Astrocyte (in vitro differentiated cells and primary cell): ENCODE data around the gene PCARE. TPM values are rescaled to one million over a fixed set of nuclear protein-coding genes. Genes with fewer than 3 reads are reported as not detected.

Source experiments
- DNase-seq: peaks from one replicate; pipeline ENCODE4 v3.0.0-alpha.2; 2010; ENCODE audit warnings: low read depth
- FAIRE-seq: peaks from 2 replicates; lab custom pipeline; 2011; peaks lifted over from hg19 to GRCh38; lab: Jason Lieb, UNC
- H2AFZ ChIP-seq: 2 replicates; pipeline ENCODE4 v1.6.0; 2012; ENCODE audit warnings: low read depth, low read length, inconsistent platforms
- H3K27ac ChIP-seq: 2 replicates; pipeline ENCODE4 v1.5.1; 2011; ENCODE audit warnings: low read depth, low read length, inconsistent platforms
- H3K27me3 ChIP-seq: 2 replicates; pipeline ENCODE4 v1.6.0; 2011; ENCODE audit warnings: low read length, inconsistent platforms; ENCODE audit not compliant: insufficient read depth
- H3K36me3 ChIP-seq: 2 replicates; pipeline ENCODE4 v1.5.1; 2011; ENCODE audit warnings: low read length, inconsistent platforms; ENCODE audit not compliant: insufficient read depth
- H3K4me1 ChIP-seq: 2 replicates; pipeline ENCODE4 v1.5.1; 2011; ENCODE audit warnings: low read length, inconsistent platforms; ENCODE audit not compliant: insufficient read depth
- H3K4me2 ChIP-seq: 2 replicates; pipeline ENCODE4 v1.6.0; 2012; ENCODE audit warnings: low read length, inconsistent platforms
- H3K4me3 ChIP-seq: 2 replicates; pipeline ENCODE4 v1.5.1; 2011; ENCODE audit warnings: low read depth, mild to moderate bottlenecking, low read length, inconsistent platforms; ENCODE audit not compliant: insufficient read depth
- H3K79me2 ChIP-seq: 2 replicates; pipeline ENCODE4 v1.6.0; 2012; ENCODE audit warnings: mild to moderate bottlenecking, low read length, inconsistent platforms; ENCODE audit not compliant: insufficient read depth
- H3K9ac ChIP-seq: 2 replicates; pipeline ENCODE4 v1.6.0; 2012; ENCODE audit warnings: mild to moderate bottlenecking, low read length, inconsistent platforms
- H3K9me3 ChIP-seq: 2 replicates; pipeline ENCODE4 v1.5.1; 2012; ENCODE audit warnings: low read depth, mild to moderate bottlenecking, low read length, inconsistent platforms; ENCODE audit not compliant: insufficient read depth
- H4K20me1 ChIP-seq: 2 replicates; pipeline ENCODE4 v1.6.0; 2012; ENCODE audit warnings: low read length, inconsistent platforms; ENCODE audit not compliant: insufficient read depth
- H3K27ac Mint-ChIP-seq: one replicate; pipeline ENCODE4 v1.8.0; 2021; ENCODE audit warnings: mild to moderate bottlenecking, mixed read lengths; ENCODE audit not compliant: unreplicated experiment
- H3K27me3 Mint-ChIP-seq: one replicate; pipeline ENCODE4 v1.8.0; 2021; ENCODE audit warnings: low read depth, mixed read lengths; ENCODE audit not compliant: unreplicated experiment
- H3K36me3 Mint-ChIP-seq: one replicate; pipeline ENCODE4 v1.8.0; 2021; ENCODE audit warnings: low read depth, mixed read lengths; ENCODE audit not compliant: unreplicated experiment
- H3K4me1 Mint-ChIP-seq: one replicate; pipeline ENCODE4 v1.8.0; 2021; ENCODE audit warnings: low read depth, mixed read lengths; ENCODE audit not compliant: unreplicated experiment
- H3K4me3 Mint-ChIP-seq: one replicate; pipeline ENCODE4 v1.8.0; 2021; ENCODE audit warnings: mild to moderate bottlenecking, moderate library complexity, mixed read lengths; ENCODE audit not compliant: unreplicated experiment
- H3K9me3 Mint-ChIP-seq: one replicate; pipeline ENCODE4 v1.8.0; 2021; ENCODE audit warnings: mild to moderate bottlenecking, mixed read lengths; ENCODE audit not compliant: unreplicated experiment
- CTCF ChIP-seq: IDR thresholded peaks from 2 replicates; pipeline ENCODE4 v1.5.1; 2011; ENCODE audit warnings: low read depth, mild to moderate bottlenecking, inconsistent platforms, low read length, moderate library complexity; ENCODE audit not compliant: insufficient read depth
- EZH2 ChIP-seq: IDR thresholded peaks from 2 replicates; pipeline ENCODE4 v1.6.1; 2012; ENCODE audit warnings: mild to moderate bottlenecking, low read length, inconsistent platforms; ENCODE audit not compliant: insufficient read depth
- total RNA-seq: library from RNA; stranded (reverse); gene quantifications from 2 replicates; pipeline ENCODE4 v1.2.1, GENCODE V29; 2021

PCARE gene
- total RNA-seq, 1 donor from 2014 or later: not detected

GRCh38 chr2:29061616-29062015 is 12.7 kb downstream of the PCARE start:
- Histone ChIP-seq H3K9me3 (no peaks in the 10 kb centered on the region), H3K4me1 (peaks cover 12% of the 10 kb centered on the region), H2AFZ (no peak overlapping the region), H3K79me2 (no peaks in the 10 kb centered on the region), H3K36me3 (no peaks in the 10 kb centered on the region), H3K4me2 (no peak overlapping the region), H3K9ac (no peak overlapping the region), H4K20me1 (no peaks in the 10 kb centered on the region), H3K4me3 (no peak overlapping the region), H3K27me3 (no peaks in the 10 kb centered on the region), H3K27ac (no peak overlapping the region)
- Mint-ChIP-seq H3K36me3 (no peaks in the 10 kb centered on the region), H3K9me3 (no peaks in the 10 kb centered on the region), H3K4me1 (peaks cover 6% of the 10 kb centered on the region), H3K27me3 (peaks cover 22% of the 10 kb centered on the region), H3K27ac (no peak overlapping the region), H3K4me3 (no peak overlapping the region)
- no peak for TF ChIP-seq EZH2
- DNase-seq: no peak
- no peak for FAIRE-seq

GRCh38 chr2:29061176-29061575 is 13.1 kb downstream of the PCARE start:
- Histone ChIP-seq H3K36me3 (no peaks in the 10 kb centered on the region), H2AFZ (no peak overlapping the region), H4K20me1 (no peaks in the 10 kb centered on the region), H3K79me2 (no peaks in the 10 kb centered on the region), H3K27me3 (no peaks in the 10 kb centered on the region), H3K4me3 (no peak overlapping the region), H3K9me3 (no peaks in the 10 kb centered on the region), H3K27ac (no peak overlapping the region), H3K9ac (no peak overlapping the region), H3K4me2 (no peak overlapping the region), H3K4me1 (peaks cover 12% of the 10 kb centered on the region)
- Mint-ChIP-seq H3K27me3 (peaks cover 18% of the 10 kb centered on the region), H3K36me3 (no peaks in the 10 kb centered on the region), H3K4me3 (no peak overlapping the region), H3K9me3 (no peaks in the 10 kb centered on the region), H3K27ac (no peak overlapping the region), H3K4me1 (peaks cover 6% of the 10 kb centered on the region)
- DNase-seq: no peak
- no peak for FAIRE-seq
- no peak for TF ChIP-seq CTCF

GRCh38 chr2:29060441-29060840 is 13.9 kb downstream of the PCARE start:
- Histone ChIP-seq H2AFZ (no peak overlapping the region), H4K20me1 (no peaks in the 10 kb centered on the region), H3K4me3 (no peak overlapping the region), H3K36me3 (no peaks in the 10 kb centered on the region), H3K4me1 (peaks cover 12% of the 10 kb centered on the region), H3K27ac (no peak overlapping the region), H3K9ac (no peak overlapping the region), H3K79me2 (no peaks in the 10 kb centered on the region), H3K27me3 (no peaks in the 10 kb centered on the region), H3K4me2 (no peak overlapping the region), H3K9me3 (no peaks in the 10 kb centered on the region)
- Mint-ChIP-seq H3K27ac (no peak overlapping the region), H3K4me1 (peaks cover 6% of the 10 kb centered on the region), H3K27me3 (peaks cover 16% of the 10 kb centered on the region), H3K36me3 (no peaks in the 10 kb centered on the region), H3K9me3 (no peaks in the 10 kb centered on the region), H3K4me3 (no peak overlapping the region)
- FAIRE-seq (no peak), DNase-seq (no peak)
- TF ChIP-seq CTCF: no peak
- no peak for TF ChIP-seq EZH2
